ENCODE measurements around the gene PRKAG1.

PRKAG1 gene

GRCh38 chr12:49041881-49042484 lies 23.4 kb upstream of the PRKAG1 start:
- no peak for TF ChIP-seq ZFX (IDR thresholded peaks at IDR 0.05; ENCODE audit: borderline replicate concordance)
- TF ChIP-seq, protein P1, sequence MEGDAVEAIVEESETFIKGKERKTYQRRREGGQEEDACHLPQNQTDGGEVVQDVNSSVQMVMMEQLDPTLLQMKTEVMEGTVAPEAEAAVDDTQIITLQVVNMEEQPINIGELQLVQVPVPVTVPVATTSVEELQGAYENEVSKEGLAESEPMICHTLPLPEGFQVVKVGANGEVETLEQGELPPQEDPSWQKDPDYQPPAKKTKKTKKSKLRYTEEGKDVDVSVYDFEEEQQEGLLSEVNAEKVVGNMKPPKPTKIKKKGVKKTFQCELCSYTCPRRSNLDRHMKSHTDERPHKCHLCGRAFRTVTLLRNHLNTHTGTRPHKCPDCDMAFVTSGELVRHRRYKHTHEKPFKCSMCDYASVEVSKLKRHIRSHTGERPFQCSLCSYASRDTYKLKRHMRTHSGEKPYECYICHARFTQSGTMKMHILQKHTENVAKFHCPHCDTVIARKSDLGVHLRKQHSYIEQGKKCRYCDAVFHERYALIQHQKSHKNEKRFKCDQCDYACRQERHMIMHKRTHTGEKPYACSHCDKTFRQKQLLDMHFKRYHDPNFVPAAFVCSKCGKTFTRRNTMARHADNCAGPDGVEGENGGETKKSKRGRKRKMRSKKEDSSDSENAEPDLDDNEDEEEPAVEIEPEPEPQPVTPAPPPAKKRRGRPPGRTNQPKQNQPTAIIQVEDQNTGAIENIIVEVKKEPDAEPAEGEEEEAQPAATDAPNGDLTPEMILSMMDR (IDR thresholded peaks at IDR 0.05) = no peak
- no peak overlapping the region for H3K27ac ChIP-seq

GRCh38 chr12:49041036-49041880 lies 22.7 kb upstream of the PRKAG1 start:
- no peak overlapping the region for H3K27ac ChIP-seq
- TF ChIP-seq, protein P1 (IDR thresholded peaks at IDR 0.05) = no peak
- TF ChIP-seq ZFX (IDR thresholded peaks at IDR 0.05; ENCODE audit: borderline replicate concordance) = no peak

DNA sequence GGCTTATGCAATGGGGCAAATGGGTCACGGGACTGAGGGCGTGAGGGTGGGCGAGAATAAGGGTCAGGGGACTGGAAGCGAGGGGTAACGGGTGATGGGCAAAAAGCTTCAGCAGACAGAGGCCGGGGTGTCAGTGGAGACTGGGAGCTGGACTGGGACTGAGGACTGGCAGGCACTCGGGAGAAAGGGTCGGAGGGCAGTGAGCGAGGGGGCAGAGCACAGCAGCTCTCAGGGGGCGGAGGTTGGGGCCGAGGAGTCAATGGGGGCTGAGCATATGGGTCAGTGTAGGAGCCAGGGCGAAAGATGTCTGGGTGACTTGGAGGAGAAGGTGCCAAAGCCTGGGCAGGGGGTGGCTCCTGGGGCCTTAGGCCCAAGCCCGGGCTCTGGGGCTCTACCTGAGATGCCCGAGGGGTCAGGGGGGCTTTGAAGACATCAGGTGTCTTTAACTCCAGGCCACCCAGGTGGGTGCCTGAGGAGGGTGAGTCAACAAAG lies 21.8 kb upstream of the PRKAG1 start:
- no peak overlapping the region for H3K27ac ChIP-seq
- TF ChIP-seq, protein P1 (IDR thresholded peaks at IDR 0.05) = no peak
- TF ChIP-seq ZFX (IDR thresholded peaks at IDR 0.05; ENCODE audit: borderline replicate concordance) = no peak

GRCh38 chr12:49039421-49040363 lies 21.1 kb upstream of the PRKAG1 start:
- no peak overlapping the region for H3K27ac ChIP-seq
- no peak for TF ChIP-seq ZFX (IDR thresholded peaks at IDR 0.05; ENCODE audit: borderline replicate concordance)
- TF ChIP-seq, protein P1 (IDR thresholded peaks at IDR 0.05) = no peak

GRCh38 chr12:49038291-49038955 lies 19.8 kb upstream of the PRKAG1 start:
- H3K27ac ChIP-seq = no peak overlapping the region
- TF ChIP-seq ZFX (IDR thresholded peaks at IDR 0.05; ENCODE audit: borderline replicate concordance) = no peak
- TF ChIP-seq, protein P1 (IDR thresholded peaks at IDR 0.05) = no peak

DNA sequence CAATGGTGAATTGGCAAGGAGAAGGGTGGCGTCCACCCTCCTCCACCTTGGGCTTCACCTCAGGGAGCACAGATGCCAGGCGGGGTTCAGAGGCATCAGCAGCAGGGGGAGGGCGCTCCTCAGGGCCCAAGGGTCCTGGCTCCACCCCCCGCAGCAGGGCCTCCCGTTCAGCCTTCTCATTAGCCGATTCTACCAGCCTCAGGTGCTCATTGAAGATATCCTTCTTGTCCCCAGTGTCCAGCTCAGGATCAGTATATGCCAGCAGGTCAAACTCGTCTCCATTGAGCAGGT lies 19.3 kb upstream of the PRKAG1 start:
- no peak for TF ChIP-seq ZFX (IDR thresholded peaks at IDR 0.05; ENCODE audit: borderline replicate concordance)
- TF ChIP-seq, protein P1 (IDR thresholded peaks at IDR 0.05) = no peak
- H3K27ac ChIP-seq = no peak overlapping the region
